Upper lobe of left lung (tissue), 4 donors: Measurements from ENCODE around the gene HSPBP1.

ENCODE experiments used
- CTCF ChIP-seq, 6 experiments: fragments of 450-650 bp in 4 of 6; fragments of 200-600 bp in 2 of 6; sonication (generic) in 2 of 6; IDR thresholded peaks; one replicate each; pipeline ENCODE4 v1.5.1; 2016 to 2019; ENCODE audit warnings: antibody characterized with exemption in 6 of 6
- EP300 ChIP-seq, 4 donors: sonication (generic); formaldehyde crosslinking; IDR thresholded peaks; one replicate each; pipeline ENCODE4 v1.5.1; 2017; ENCODE audit warnings: antibody characterized with exemption in 4 of 4, control low read depth in 2 of 4
- POLR2A ChIP-seq, 4 donors: fragments of 450-650 bp; IDR thresholded peaks; one replicate each; pipeline ENCODE4 v1.5.1; 2016 to 2017; ENCODE audit warnings: antibody characterized with exemption in 4 of 4, mild to moderate bottlenecking in 2 of 4
- POLR2AphosphoS5 ChIP-seq, 2 donors: sonication (generic); formaldehyde crosslinking; IDR thresholded peaks; one replicate each; pipeline ENCODE4 v1.5.1; 2017; ENCODE audit warnings: antibody characterized with exemption in 2 of 2

- TF ChIP-seq CTCF (IDR thresholded peaks at IDR 0.05) (no peak), EP300 (IDR thresholded peaks at IDR 0.05) (no peak), POLR2A (IDR thresholded peaks at IDR 0.05) (no peak), POLR2AphosphoS5 (IDR thresholded peaks at IDR 0.05) (no peak)
These were observed 17.6 kb downstream of the HSPBP1 start for GRCh38 chr19:55262359-55262758.
